GM23338 (cell line): ENCODE results near the gene CRABP1. TPM values are rescaled to one million over a fixed set of nuclear protein-coding genes. Genes with fewer than 3 reads are reported as not detected.

Source experiments
- ATAC-seq: fragments of 200-7000 bp; cut with Tn5 transposase; 3 replicates; pipeline ENCODE4 v1.9.1; 2020
- DNase-seq: peaks from one replicate; pipeline ENCODE4 v3.0.0-alpha.2; 2015; ENCODE audit warnings: low spot score
- H2AFZ ChIP-seq: fragments of 200-600 bp; sonication (generic); 2 replicates; pipeline ENCODE4 v1.8.0; 2016; ENCODE audit warnings: antibody characterized with exemption, mild to moderate bottlenecking, moderate library complexity
- H3F3A ChIP-seq: fragments of 200-600 bp; sonication (generic); replicated peaks from 2 replicates; pipeline ENCODE4 v1.8.0; 2017; ENCODE audit warnings: antibody characterized with exemption, mixed run types, low read depth
- H3K27ac ChIP-seq: fragments of 200-600 bp; sonication (generic); 2 replicates; pipeline ENCODE4 v1.6.1; 2016; ENCODE audit warnings: low read depth
- H3K27me3 ChIP-seq: fragments of 200-600 bp; sonication (generic); 2 replicates; pipeline ENCODE4 v1.8.0; 2016; ENCODE audit warnings: mild to moderate bottlenecking, mixed run types, moderate library complexity; ENCODE audit not compliant: insufficient read depth
- H3K36me3 ChIP-seq: fragments of 200-600 bp; sonication (generic); 2 replicates; pipeline ENCODE4 v1.8.0; 2016; ENCODE audit warnings: mild to moderate bottlenecking; ENCODE audit not compliant: insufficient read depth
- H3K4me1 ChIP-seq: fragments of 200-600 bp; sonication (generic); 2 replicates; pipeline ENCODE4 v1.8.0; 2016; ENCODE audit warnings: mild to moderate bottlenecking, moderate library complexity; ENCODE audit not compliant: insufficient read depth
- H3K4me2 ChIP-seq: fragments of 200-600 bp; sonication (generic); 2 replicates; pipeline ENCODE4 v1.7.1; 2017; ENCODE audit warnings: mixed run types
- H3K4me3 ChIP-seq: fragments of 200-600 bp; sonication (generic); 2 replicates; pipeline ENCODE4 v1.6.1; 2016; ENCODE audit warnings: mixed run types
- H3K79me2 ChIP-seq: fragments of 200-600 bp; sonication (generic); replicated peaks from 2 replicates; pipeline ENCODE4 v1.8.0; 2017; ENCODE audit warnings: mild to moderate bottlenecking; ENCODE audit not compliant: insufficient read depth
- H3K9me2 ChIP-seq: fragments of 200-600 bp; sonication (generic); 2 replicates; pipeline ENCODE4 v1.8.0; 2017; ENCODE audit not compliant: insufficient read depth
- H4K20me1 ChIP-seq: fragments of 200-600 bp; sonication (generic); replicated peaks from 2 replicates; pipeline ENCODE4 v1.8.0; 2017; ENCODE audit warnings: mild to moderate bottlenecking; ENCODE audit not compliant: insufficient read depth
- H3K27ac Mint-ChIP-seq: 2 replicates; pipeline ENCODE4 v1.8.0; 2020; ENCODE audit warnings: inconsistent platforms, mild to moderate bottlenecking, moderate library complexity, mixed read lengths
- H3K27me3 Mint-ChIP-seq: 3 replicates; pipeline ENCODE4 v1.8.0; 2022; ENCODE audit warnings: low read depth, mild to moderate bottlenecking, moderate library complexity, mixed read lengths, inconsistent platforms; ENCODE audit not compliant: insufficient read depth, poor library complexity
- H3K36me3 Mint-ChIP-seq: 3 replicates; pipeline ENCODE4 v1.8.0; 2021; ENCODE audit warnings: low read depth, mild to moderate bottlenecking, inconsistent platforms, moderate library complexity, mixed read lengths
- H3K4me1 Mint-ChIP-seq: 3 replicates; pipeline ENCODE4 v1.8.0; 2020; ENCODE audit warnings: mild to moderate bottlenecking, inconsistent platforms, mixed read lengths
- H3K4me3 Mint-ChIP-seq: 3 replicates; pipeline ENCODE4 v1.8.0; 2021; ENCODE audit warnings: moderate library complexity, mild to moderate bottlenecking, inconsistent platforms, mixed read lengths
- H3K9me3 Mint-ChIP-seq: 3 replicates; pipeline ENCODE4 v1.8.0; 2020; ENCODE audit warnings: moderate library complexity, mild to moderate bottlenecking, inconsistent platforms, mixed read lengths
- CTCF ChIP-seq, 2 experiments: fragments of 200-600 bp in 1 of 2; sonication (generic) in 1 of 2; conservative IDR thresholded peaks; 2 replicates each; pipeline versions ENCODE4 v1.5.1 to v1.6.1; 2016 to 2017; ENCODE audit warnings: antibody characterized with exemption in 2 of 2, low read depth in 2 of 2, mild to moderate bottlenecking in 2 of 2, moderate library complexity in 1 of 2
- EZH2 ChIP-seq: fragments of 200-600 bp; sonication (generic); IDR thresholded peaks from one replicate; pipeline ENCODE4 v1.8.0; 2017; ENCODE audit warnings: antibody characterized with exemption, mild to moderate bottlenecking, low read depth; ENCODE audit not compliant: unreplicated experiment
- JUNB ChIP-seq: IDR thresholded peaks from one replicate; pipeline ENCODE4 v1.6.1; 2016; ENCODE audit warnings: antibody characterized with exemption; ENCODE audit not compliant: unreplicated experiment
- NANOG ChIP-seq: IDR thresholded peaks from 2 replicates; pipeline ENCODE4 v1.6.1; 2016; ENCODE audit warnings: antibody characterized with exemption, borderline replicate concordance
- POLR2AphosphoS5 ChIP-seq: IDR thresholded peaks from 2 replicates; pipeline ENCODE4 v1.6.1; 2016; ENCODE audit warnings: antibody characterized with exemption, low read depth
- REST ChIP-seq: IDR thresholded peaks from one replicate; pipeline ENCODE4 v1.6.1; 2018; ENCODE audit warnings: antibody characterized with exemption; ENCODE audit not compliant: unreplicated experiment
- STAT1 ChIP-seq: IDR thresholded peaks from one replicate; pipeline ENCODE4 v1.6.1; 2016; ENCODE audit warnings: antibody characterized with exemption; ENCODE audit not compliant: unreplicated experiment
- ZNF114 ChIP-seq: fragments of 250-450 bp; sonication (Bioruptor Pico); IDR thresholded peaks from 2 replicates; pipeline ENCODE4 v1.5.0; 2020; ENCODE audit warnings: mild to moderate bottlenecking, moderate library complexity
- ZNF331 ChIP-seq: fragments of 250-450 bp; sonication (Bioruptor Pico); IDR thresholded peaks from 2 replicates; pipeline ENCODE4 v1.5.0; 2020; ENCODE audit warnings: low read depth, mild to moderate bottlenecking, moderate library complexity
- polyA plus RNA-seq: library from polyadenylated mRNA; unstranded; fragments of >200 nt; fragmentation: Nextera tagmentation; extraction: Ambion mirVana; gene quantifications from 2 replicates; pipeline ENCODE4 v1.2.1, GENCODE V29; 2016
- total RNA-seq: library from RNA; depleted of rRNA; stranded (reverse); fragments of >200 nt; shearing (Covaris generic); gene quantifications from 2 replicates; pipeline ENCODE4 v1.2.3, GENCODE V29; 2014

CRABP1 gene
- total and polyA plus RNA-seq, 2 experiments from 2014 or later = 156 to 522 TPM

- H3K4me3 Mint-ChIP-seq = no peak overlapping the region
Observed at GRCh38 chr15:78322724-78323521, 17.2 kb upstream of the CRABP1 start.

GRCh38 chr15:78323693-78324092 lies 16.5 kb upstream of the CRABP1 start:
- Histone ChIP-seq H3K9me2 (no peaks in the 10 kb centered on the region), H3K27ac (no peak overlapping the region), H3K27me3 (no peaks in the 10 kb centered on the region), H4K20me1 (no peaks in the 10 kb centered on the region), H3K4me2 (no peak overlapping the region), H2AFZ (0 out of 2 replicates have a peak overlapping the region, but pooled peaks have one; percentile 28), H3K36me3 (no peaks in the 10 kb centered on the region), H3K4me3 (no peak overlapping the region), H3K79me2 (no peaks in the 10 kb centered on the region), H3F3A (0 out of 2 replicates have a peak, but pooled peaks cover 2% of the 10 kb centered on the region), H3K4me1 (peaks cover 21% of the 10 kb centered on the region; the same call in 1 of the 2 replicates)
- H3K27me3 Mint-ChIP-seq = peaks cover 7% of the 10 kb centered on the region
- no peak for TF ChIP-seq EZH2
- no peaks in the 10 kb centered on the region for H3K9me3 Mint-ChIP-seq
- peaks cover 46% of the 10 kb centered on the region for H3K4me1 Mint-ChIP-seq
- no peaks in the 10 kb centered on the region for H3K36me3 Mint-ChIP-seq
- H3K4me3 Mint-ChIP-seq = no peak overlapping the region
- ATAC-seq (no peak), DNase-seq (no peak)
- peak overlapping the region; percentile 74; the same call in 1 of the 2 replicates for H3K27ac Mint-ChIP-seq

More at GRCh38 chr15:78322724-78323521, 17.2 kb upstream of the CRABP1 start:
- no peak overlapping the region for H3K27ac Mint-ChIP-seq
- H3K4me2 ChIP-seq = peak overlapping the region; percentile 44
- H3K27me3 Mint-ChIP-seq = peaks cover 7% of the 10 kb centered on the region
- no peaks in the 10 kb centered on the region for H3K36me3 Mint-ChIP-seq
- no peaks in the 10 kb centered on the region for H3K36me3 ChIP-seq
- no peak overlapping the region for H3K27ac ChIP-seq
- H3K27me3 ChIP-seq = no peaks in the 10 kb centered on the region
- no peaks in the 10 kb centered on the region for H3K79me2 ChIP-seq
- no peaks in the 10 kb centered on the region for H3K9me3 Mint-ChIP-seq
- no peaks in the 10 kb centered on the region for H4K20me1 ChIP-seq
- 0 out of 2 replicates have a peak, but pooled peaks cover 2% of the 10 kb centered on the region for H3F3A ChIP-seq
- ATAC-seq (no peak), DNase-seq (no peak)
- no peak overlapping the region for H3K4me3 ChIP-seq
- peak overlapping the region; percentile 86 for H2AFZ ChIP-seq
- TF ChIP-seq STAT1 (no peak), CTCF (conservative IDR thresholded peaks at IDR 0.05; ENCODE audit: low read depth in 2 of 2) (no peak)
- no peaks in the 10 kb centered on the region for H3K9me2 ChIP-seq
- H3K4me1 ChIP-seq = peaks cover 21% of the 10 kb centered on the region; the same call in 1 of the 2 replicates
- peaks cover 46% of the 10 kb centered on the region for H3K4me1 Mint-ChIP-seq

GRCh38 chr15:78324144-78324543 lies 16.0 kb upstream of the CRABP1 start:
- no peak overlapping the region for H3K27ac ChIP-seq
- H3K9me2 ChIP-seq = no peaks in the 10 kb centered on the region
- H3K36me3 ChIP-seq = no peaks in the 10 kb centered on the region
- Mint-ChIP-seq H3K4me1 (peaks cover 46% of the 10 kb centered on the region), H3K27me3 (peaks cover 7% of the 10 kb centered on the region), H3K9me3 (no peaks in the 10 kb centered on the region), H3K36me3 (no peaks in the 10 kb centered on the region), H3K27ac (peak overlapping the region; percentile 74), H3K4me3 (no peak overlapping the region)
- TF ChIP-seq ZNF114 (no peak), EZH2 (no peak), REST (no peak), JUNB (no peak), NANOG (no peak), ZNF331 (CRISPR knock-in tag) (no peak), CTCF (conservative IDR thresholded peaks at IDR 0.05; ENCODE audit: low read depth in 2 of 2) (no peak), STAT1 (no peak), POLR2AphosphoS5 (no peak)
- DNase-seq (no peak), ATAC-seq (no peak; the same call in 2 of the 3 replicates)
- H4K20me1 ChIP-seq = no peaks in the 10 kb centered on the region
- H3F3A ChIP-seq = 0 out of 2 replicates have a peak, but pooled peaks cover 2% of the 10 kb centered on the region
- no peak overlapping the region for H3K4me3 ChIP-seq
- no peaks in the 10 kb centered on the region for H3K79me2 ChIP-seq
- H3K4me1 ChIP-seq = peaks cover 21% of the 10 kb centered on the region; the same call in 1 of the 2 replicates
- H2AFZ ChIP-seq = 0 out of 2 replicates have a peak overlapping the region, but pooled peaks have one; percentile 28
- H3K27me3 ChIP-seq = no peaks in the 10 kb centered on the region
- no peak overlapping the region for H3K4me2 ChIP-seq
